ENCODE results near the gene TBC1D13.
"Not testable (repeated sequence)": the region's sequence is repeated elsewhere in the genome, so short reads cannot be mapped to it uniquely, and the experiment has no call there.

Gene TBC1D13

DNA sequence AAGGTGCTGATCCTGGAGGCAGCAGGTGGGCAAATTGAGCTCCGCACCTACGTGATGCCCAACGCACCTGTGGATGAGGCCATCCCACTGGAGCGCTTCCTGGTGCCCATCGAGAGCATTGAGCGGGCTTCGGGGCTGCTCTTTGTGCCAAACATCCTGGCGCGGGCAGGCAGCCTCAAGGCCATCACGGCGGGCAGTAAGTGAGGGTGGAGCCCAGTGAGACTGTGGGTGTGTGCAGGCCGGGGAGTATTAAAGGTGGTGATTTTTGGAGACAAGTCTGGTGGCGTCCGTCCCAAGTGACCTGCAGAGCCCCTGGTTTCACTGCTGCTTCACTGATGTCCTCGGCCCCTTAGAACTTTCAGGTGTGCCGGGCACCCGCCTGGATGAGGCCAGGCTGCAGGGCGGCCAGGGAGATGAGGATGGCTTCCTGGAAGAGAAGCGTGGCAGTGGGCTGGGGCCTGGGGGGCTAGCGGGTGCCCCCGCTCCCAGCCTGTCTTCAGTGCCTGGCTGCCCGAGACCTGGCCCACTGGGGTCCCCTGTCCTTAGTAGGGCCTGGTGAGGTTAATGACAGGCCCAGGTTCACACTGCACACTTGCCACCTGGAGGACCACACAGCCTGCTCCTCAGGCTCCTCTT, 35.5 kb downstream of the TBC1D13 start:
- no peak for DNase-seq

DNA sequence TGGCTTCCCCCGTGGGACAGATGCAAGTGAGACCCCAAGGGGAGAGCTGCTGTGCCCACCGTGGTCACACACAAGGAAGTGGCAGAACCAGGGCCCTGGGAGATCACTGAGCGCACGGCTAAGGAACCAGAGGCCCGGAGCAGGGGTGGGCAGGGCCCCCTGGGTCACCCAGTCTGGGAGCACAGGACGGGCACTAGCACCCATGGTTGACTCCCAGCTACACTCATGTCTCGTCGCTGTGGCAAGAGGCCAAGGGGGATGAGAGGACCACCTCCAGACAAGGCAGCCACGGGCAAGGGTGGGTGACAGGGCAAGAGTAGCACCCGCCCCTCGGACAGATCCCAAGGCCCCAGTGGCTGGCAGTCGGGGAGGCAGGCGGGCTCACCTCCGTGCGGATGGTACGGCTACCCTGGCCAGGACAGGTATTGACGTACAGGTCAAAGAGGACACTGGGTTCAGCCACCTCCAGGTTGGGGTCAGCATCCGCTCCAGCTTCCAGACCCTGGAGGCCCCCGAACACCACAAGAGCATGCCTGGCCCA, 36.4 kb downstream of the TBC1D13 start:
- DNase-seq = no peak

DNA sequence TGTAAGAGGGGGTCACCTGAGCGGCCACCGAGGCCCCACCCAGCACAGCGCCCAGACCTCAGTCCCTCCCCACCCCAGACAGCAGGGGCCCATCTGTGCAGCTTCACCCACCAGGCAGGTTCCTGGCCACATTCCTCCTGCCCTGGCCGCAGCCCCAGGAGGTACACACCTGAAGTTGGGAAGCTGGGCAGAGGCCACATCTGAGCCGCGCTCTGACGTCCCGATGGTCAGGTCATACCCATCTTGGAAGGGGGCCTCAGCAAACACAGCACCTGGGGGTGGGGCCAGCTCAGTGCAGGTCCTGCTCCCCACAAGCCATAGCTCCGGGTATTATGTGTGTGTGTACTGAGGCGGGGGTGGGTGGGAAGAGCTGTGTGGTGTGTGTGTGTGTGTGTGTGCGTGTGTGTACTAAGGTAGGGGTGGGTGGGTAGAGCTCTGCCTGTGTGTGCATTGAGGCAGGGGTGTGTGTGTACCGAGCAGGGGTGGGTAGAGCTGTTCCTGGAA, 36.9 kb downstream of the TBC1D13 start:
- no peak for DNase-seq

DNA sequence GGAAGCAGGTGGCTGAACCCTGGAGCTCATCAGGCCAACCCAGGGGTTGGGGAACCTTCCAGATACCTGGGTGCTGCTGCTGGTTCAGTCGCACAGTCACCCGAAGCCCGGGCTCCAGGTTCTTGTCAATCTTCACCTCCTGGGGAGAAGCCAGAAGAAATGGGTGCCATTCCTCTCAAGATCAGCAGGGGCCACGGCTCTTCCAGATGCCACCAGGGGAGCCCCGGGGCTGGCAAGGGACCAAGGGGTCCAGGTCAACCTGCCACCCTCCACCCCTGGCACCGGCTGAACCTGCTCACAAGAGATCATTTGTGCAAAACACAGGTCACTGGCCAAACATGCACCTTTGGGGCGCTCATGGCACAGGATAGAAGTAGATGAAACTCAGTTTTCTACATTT, 37.9 kb downstream of the TBC1D13 start:
- DNase-seq = no peak

DNA sequence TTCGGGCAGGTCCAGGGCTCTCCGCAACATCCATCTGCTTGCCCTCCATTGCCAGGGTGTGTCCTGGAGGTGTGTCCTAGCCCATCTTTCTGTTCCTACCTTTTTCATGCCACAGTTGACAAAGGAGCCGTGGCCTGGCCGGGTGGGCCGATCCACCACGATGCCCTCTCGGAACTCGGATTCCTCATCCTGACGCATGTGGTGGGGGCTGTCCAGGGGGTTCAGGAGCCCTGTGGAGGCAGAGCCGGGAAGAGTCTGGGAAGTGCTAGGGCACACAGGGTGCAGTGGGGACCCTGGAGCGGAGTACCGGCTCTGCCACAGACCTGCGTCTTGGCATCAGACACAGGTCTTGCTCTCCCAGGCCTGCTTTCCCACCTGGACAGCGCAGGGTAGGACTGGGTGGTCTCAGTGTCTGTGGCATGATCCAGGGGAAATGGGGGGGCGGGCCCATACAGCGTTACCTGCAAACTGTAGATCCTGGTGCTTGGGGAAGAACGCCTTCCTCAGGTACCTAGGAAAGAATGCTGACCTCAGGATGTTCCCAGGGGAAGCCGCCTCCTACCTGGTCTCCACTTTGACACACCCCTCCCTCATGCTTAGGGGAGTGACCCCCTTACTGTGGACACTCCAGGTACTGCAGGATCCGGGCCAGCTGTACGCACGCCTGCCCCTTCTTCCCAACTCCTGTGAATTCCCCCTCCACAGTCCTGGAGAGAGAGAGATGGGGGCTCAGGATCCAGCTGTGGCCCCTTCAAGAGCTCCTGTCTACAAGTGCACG, 39.1 kb downstream of the TBC1D13 start:
- DNase-seq = no peak

DNA sequence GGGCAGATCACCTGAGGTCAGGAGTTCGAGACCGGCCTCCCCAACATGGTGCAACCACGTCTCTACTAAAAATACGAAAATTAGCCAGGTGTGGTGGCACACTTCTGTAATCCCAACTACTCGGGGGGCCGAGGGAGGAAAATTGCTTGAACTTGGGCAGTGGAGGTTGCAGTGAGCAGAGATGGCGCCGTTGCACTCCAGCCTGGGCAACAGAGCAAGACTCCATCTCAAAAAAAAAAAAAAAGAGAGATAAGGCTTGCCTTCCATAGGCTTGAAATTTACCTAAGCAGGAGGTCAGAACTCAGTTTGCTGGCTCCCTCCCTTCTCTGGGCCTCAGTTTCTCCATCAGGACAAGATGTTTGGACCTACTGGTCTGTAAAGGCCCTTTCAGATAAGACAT, 41.2 kb downstream of the TBC1D13 start:
- DNase-seq = no peak

DNA sequence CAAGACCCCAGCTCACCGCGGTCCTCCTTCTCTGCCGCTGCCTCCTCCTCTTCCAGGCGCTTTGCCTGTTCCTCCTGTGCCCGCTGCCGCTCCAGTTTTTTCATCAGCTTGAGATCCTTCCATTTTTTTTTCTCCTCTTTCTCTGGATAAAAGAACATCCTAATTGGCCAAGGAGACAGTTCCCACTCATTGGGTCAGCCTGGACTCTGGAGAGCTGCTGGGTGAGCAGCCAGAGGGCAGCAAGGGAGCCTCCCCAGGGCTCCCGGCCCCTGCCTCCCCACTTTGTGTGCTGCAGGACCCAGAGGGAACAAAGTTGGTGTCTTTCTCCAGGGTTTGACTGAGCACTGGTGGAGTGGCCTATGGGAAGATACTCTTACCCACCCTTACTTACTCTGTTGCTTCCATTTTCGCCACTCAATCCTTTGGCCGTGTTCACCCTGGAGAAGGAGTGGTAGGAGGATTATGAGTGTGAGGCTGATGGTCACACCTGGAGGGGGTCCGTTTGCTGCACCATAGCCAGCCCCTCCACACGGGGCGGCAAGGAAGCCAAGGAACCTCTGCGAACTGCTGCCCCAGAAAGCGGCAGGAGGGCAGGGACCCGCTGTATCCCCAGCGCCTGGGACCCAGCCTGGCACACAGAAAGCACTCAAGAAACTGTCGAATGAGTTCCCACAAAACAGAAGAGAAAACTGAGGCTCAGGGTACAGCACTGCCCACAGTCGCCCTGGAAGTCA, 41.8 kb downstream of the TBC1D13 start:
- no peak for DNase-seq

DNA sequence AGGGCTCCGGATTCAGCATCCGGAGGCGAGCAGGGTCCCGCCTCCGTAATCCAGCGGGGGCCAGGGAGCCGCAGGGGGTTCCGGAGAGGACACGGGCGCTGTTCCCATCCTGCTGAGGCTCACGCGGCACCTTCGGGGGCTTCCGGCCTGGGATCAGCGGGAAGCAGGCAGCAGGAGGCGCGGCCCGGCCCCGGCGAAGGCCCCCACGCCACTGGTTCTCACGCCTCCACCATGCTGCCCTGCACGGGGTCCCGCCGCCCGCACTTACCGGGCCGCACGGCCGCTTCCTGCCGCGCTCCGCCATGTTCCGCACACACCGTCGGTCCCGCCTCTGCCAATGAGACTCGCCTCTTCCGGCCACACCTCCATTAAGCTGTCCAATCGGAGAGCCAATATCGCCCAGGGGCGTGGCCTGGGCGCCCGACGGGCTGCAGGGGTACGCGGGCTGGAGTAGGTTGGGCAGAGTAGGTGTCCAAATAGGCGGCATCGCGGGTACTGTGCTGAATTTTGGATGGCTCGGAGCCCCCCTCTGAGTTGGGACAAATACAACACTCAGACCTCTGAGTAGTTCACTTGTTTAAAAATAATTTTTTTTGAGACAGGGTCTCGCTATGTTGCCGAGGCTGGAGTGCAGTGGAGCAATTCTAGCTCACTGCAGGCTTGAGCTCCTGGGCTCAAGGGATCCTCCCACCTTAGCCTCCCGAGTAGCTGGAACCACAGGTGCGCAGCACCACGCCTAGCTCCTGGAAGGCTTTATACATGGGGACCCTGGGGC, 42.6 kb downstream of the TBC1D13 start, which contains the start of gene SPOUT1:
SPOUT1 (minus strand) TSS at position 318 of the 775 bp plus-strand sequence; CDS start at position 304, 14 bp downstream.
- peak; percentile 45 for DNase-seq

DNA sequence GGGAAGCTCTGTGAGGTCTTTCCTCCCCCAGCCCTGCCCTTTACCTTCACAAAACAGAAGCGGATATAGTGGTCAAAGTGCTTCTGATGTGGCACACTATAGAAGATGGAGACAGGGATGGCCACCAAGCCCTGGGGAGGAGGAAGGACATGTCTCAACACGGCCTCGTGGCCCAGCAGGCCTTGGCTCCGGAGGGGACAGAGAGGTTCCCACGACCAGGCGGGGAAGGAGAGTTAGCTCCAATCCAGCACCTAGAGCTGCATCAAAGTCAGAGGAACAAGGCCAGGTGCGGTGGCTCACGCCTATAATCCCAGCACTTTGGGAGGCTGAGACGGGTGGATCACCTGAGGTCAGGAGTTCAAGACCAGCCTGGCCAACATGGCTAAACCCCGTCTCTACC, 46.6 kb downstream of the TBC1D13 start:
- no peak for DNase-seq

DNA sequence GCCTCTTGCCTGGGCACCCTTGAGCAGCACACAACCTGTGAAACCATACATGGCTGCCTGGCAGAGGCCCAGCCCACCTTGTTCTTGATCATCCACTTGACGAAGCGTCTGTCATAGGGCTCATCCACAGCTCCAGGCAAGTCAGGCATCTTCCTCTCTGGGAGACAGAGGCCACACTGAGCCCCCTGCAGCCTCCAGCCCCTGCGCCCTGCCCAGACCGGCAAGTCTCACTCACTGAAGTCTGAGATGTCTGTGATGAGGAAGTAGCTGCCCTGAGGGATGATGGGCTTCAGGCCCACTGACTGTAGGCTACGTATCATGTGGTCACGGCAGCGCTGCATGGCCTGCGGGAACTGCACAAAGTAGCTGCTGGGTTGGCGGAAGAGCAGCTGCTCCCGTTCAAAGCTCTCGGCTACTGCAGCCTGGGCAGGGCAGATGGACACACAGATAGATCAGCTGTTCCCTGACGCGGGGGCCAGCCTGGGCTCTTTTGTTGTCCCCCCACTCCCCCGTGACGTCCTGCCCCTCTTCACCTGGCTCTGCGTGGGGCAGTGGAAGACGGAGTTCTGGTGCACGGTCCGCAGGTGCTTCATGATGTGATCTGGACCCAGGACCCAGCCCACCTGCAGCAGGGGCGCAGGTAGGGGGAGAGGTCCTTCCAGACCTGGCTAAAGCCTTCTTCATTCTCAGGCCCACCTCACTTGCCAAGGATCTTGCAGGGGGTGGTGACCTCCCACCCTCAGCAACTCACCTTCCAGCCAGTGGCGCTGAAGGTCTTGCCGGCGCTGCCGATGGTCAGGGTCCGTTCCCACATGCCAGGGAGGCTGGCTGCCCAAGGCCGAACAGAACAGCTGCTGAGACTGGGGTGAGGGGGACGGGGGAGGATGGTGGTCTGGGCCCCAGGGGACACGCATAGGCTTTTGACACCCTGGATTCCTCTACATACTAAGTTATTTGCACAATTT, 48.5 kb downstream of the TBC1D13 start:
- no peak for DNase-seq

DNA sequence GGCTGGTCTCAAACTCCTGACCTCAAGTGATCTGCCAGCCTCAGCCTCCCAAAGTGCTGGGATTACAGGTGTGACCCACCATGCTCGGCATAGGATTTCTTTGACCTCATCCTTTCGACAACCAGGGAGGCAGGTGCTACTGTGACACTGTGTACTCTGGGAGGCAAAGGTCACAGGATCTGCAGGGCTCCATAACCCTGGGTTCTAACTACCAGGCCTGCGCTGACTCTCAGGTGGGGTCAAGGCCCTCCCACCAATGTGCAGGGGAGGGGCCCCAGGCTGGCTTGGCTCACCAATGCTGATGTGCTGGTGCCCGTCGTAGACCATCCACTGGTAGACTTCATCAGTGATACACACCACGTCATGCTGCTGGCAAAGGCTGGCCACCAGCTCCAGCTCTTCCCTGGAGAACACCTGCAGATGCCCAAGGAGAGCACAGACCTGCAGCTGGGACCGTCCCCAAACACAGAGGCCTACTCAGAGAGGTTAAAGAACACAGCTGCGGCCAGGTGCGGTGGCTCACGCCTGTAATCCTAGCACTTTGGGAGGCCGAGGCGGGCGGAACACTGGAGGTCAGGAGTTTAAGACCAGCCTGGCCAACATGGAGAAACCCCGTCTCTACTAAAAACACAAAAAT, 49.6 kb downstream of the TBC1D13 start:
- no peak for DNase-seq

DNA sequence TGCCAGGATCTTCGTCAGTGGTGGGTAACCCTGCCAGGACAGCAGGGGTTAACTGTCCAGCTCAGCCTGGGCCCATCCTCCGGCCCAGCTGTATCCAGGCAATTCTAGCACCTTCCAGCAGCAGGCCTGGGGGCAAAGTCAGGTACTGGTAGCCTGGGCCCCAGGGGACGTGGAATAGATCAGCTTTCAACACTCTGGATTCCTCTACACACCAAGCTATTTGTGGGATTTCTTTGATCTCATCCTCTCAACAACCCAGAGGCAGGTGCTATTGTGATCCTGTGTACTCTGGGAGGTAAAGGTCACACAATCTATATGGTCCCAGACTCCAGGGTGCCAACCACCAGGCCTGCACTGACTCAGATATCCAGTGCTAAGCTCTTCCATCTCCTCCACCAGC, 51.3 kb downstream of the TBC1D13 start:
- no peak for DNase-seq

DNA sequence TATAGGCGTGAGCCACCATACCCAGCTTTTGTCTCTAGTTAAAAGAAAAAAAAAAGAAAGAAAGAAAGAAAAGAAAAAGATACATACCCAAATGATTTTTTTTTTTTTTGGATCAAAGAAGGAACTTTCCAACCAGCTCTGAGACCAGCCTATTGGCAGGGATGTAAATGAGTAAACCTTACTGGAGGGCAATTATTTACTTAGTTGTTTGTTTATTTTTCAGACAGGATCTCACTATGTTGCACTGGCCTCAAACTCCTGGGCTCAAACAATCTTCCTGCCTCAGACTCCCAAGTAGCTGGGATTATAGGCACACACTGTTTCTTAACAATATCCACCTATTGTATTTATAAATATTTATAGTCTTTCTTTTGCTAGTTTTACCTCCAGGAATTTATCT, 53.5 kb downstream of the TBC1D13 start:
- DNase-seq = no peak

DNA sequence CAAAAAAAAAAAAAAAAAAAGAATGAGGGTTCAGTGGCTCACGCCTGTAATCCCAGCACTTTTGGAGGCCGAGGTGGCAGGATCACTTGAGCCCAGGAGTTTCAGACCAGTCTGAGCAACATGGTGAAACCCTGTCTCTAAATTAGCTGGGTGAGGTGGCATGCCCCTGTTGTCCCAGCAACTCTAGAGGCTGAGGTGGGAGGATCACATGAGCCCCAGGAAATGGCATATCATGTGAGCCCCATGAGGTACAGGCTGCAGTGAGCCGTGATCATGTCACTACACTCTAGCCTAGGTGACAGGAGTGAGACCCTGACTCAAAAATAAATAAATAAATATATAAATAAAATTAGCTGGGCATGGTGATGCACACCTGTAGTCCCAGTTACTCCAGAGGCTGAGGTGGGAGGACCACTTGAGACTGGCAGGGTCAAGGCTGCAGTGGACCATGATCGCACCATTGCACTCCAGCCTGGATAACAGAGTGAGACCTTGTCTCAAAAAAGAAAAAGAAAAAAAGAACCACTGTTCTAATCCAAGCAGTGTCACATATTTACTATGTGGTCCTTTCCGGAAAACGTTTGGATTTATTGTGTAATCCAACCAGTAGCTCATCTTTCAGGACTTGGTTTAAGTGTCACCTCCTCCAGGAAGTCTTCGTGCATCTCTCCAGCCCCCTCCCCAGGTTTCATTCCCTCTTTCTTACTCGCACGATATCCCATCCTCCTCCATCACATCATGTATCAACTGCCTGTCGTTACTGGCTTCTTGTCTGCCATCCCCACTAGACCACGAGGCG, 54.8 kb downstream of the TBC1D13 start:
- no peak for DNase-seq

DNA sequence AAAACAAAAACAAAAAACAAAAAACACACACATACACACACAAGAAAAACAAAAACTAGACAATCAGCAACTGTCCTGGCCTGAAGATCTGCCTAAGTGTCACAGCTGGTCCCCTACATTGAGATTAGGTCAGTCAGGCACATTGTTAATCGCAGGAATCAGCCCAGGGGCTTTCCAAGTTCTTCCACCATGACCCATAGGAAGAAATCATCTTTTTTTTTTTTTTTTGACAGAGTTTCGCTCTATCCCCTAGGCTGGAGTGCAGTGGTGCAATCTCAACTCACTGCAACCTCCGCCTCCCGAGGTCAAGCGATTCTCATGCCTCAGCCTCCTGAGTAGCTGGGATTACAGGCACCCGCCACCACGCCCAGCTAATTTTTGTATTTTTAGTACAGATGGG, 56.1 kb downstream of the TBC1D13 start:
- DNase-seq = not testable (repeated sequence)

DNA sequence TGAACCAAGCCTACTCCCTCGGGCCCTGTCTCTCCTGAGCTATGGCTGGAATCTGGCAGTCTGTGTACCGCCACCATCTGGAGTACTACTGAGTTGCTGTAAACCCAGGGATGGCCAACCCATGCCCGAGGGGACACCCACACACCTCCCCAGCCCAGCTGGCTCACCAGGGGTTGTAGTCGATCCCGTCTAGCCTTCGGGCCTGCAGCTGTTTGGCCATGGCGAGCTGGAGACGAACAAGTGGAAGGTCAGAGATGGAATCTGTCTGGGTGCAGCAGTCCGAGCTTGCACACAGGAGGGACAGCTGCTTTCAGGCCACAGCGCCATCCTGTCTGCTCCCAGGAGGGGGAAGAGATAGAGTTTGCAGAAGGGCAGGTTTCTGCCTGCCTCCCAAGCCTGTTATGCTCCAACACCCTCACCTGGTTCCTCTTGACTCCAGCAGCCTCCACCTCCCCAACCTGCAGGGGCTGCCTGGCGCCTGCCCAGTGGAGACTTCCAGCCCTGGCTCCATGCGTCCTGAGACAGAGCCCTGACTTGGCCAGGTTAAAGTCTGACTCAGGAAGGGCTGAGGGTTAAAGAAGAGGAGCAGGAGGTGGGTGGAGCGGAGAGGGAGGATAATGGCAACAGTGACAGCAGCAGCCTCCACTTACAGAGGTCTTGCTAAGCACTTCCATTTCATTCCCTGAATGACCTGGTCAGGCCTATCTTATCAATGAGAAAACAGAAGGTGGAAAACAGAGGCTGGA, 58.3 kb downstream of the TBC1D13 start:
- DNase-seq = no peak

DNA sequence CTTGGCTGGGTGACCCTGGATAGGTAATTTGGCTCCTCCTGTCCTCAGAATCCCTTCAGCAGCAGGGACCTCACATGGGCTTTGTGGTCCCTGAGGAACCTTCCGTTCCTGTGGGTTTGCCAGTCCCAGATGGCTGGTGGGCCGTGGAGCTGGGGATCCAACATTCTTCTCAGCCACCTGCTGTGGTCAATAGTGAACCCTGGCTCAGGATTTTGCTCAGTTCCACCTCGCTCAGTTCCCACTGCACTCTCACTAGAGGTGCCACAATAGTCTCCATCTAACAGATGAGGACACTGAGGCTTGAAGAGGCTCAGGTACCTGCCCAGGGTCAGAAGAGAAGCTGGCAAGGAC, 59.6 kb downstream of the TBC1D13 start:
- no peak for DNase-seq

DNA sequence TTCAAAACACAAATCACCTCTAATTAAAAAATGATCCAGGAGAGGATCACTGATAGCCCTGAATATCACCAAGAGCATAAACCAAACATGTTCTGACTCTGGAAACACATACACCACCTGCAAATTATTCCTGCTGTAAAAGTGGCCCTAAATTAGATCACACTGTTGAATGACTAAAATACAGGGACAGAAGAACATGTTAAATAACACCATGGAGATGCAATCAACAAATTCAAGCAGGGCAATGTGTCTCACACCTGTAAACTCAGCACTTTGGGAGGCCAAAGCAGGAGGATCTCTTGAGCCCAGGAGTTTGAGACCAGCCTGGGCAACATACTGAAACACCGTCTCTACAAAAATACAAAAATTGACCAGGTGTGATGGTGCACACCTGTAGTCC, 60.8 kb downstream of the TBC1D13 start:
- DNase-seq = no peak

DNA sequence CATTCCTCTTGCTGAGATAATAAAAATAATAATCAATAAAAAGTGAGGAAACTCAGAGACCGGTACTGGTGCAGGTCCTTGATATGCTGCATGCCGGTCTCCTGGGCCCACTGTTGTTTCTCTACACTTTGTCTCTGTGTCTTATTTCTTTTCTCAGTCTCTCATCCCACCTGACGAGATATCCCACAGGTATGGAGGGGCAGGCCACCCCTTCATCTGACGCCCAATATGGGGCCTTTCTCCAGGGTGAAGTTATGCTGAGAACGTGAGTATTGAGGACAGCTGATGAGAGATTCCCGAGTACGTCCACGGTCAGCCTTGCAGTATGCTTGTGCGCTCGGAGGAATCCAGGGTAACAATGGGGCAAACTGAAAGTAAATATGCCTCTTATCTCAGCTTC, 64.0 kb downstream of the TBC1D13 start:
- DNase-seq = not testable (repeated sequence)
